HPDE6-E6E7 (cell line): ENCODE results near the gene STK40.
A peak's percentile ranks its signal among the peaks of the same experiment; 100 is the strongest.

Experiments used
- DNase-seq: peaks from one replicate; pipeline ENCODE4 v3.0.0; 2011; ENCODE audit warnings: missing footprints; ENCODE audit errors: extremely low spot score

Gene STK40

GRCh38 chr1:36309397-36309796, 76.3 kb downstream of the STK40 start:
- DNase-seq, result no peak

GRCh38 chr1:36307601-36308330, 78.0 kb downstream of the STK40 start:
- no peak for DNase-seq

GRCh38 chr1:36306902-36307456, 78.7 kb downstream of the STK40 start:
- peak; percentile 94 for DNase-seq

GRCh38 chr1:36306210-36306901, 79.4 kb downstream of the STK40 start, which contains the start of gene SH3D21:
Gene SH3D21, plus strand, starts transcription at chr1:36306368. Its CDS starts 53 bp downstream, at chr1:36306421.
- peak; percentile 71 for DNase-seq

GRCh38 chr1:36305915-36306209, 79.9 kb downstream of the STK40 start:
- DNase-seq, result no peak

GRCh38 chr1:36304970-36305914, 80.5 kb downstream of the STK40 start:
- DNase-seq, result no peak

- DNase-seq, result no peak
These were observed 81.2 kb downstream of the STK40 start for GRCh38 chr1:36304521-36304920.

- no peak for DNase-seq
These were observed 81.9 kb downstream of the STK40 start for GRCh38 chr1:36303650-36304360.

- DNase-seq, result no peak
These were observed 82.5 kb downstream of the STK40 start for GRCh38 chr1:36303244-36303643.

GRCh38 chr1:36301220-36301619, 84.5 kb downstream of the STK40 start:
- DNase-seq, result no peak

GRCh38 chr1:36300526-36300925, 85.2 kb downstream of the STK40 start:
- no peak for DNase-seq

GRCh38 chr1:36298640-36299039, 87.1 kb downstream of the STK40 start:
- DNase-seq, result no peak

GRCh38 chr1:36297062-36297461, 88.7 kb downstream of the STK40 start:
- DNase-seq, result no peak

GRCh38 chr1:36295390-36295789, 90.3 kb downstream of the STK40 start:
- no peak for DNase-seq
